Muscle of leg (tissue), 11 donors: ENCODE results near the gene CHN2. TPM values are rescaled to one million over a fixed set of nuclear protein-coding genes. Genes with fewer than 3 reads are reported as not detected.

Source experiments
- DNase-seq: peaks from one replicate; pipeline ENCODE4 v3.0.0; 2013
- H3K27ac ChIP-seq: one replicate; pipeline ENCODE4 v1.5.1; 2013; ENCODE audit warnings: mild to moderate bottlenecking, low read length, control low read depth
- H3K27me3 ChIP-seq: one replicate; pipeline ENCODE4 v1.6.1; 2013; ENCODE audit warnings: low read length; ENCODE audit not compliant: control insufficient read depth, insufficient read depth
- H3K36me3 ChIP-seq: one replicate; pipeline ENCODE4 v1.6.1; 2013; ENCODE audit warnings: low read length; ENCODE audit not compliant: control insufficient read depth, insufficient read depth
- H3K4me1 ChIP-seq: one replicate; pipeline ENCODE4 v1.6.1; 2013; ENCODE audit warnings: low read length; ENCODE audit not compliant: control insufficient read depth, insufficient read depth
- H3K4me3 ChIP-seq: one replicate; pipeline ENCODE4 v1.5.1; 2013; ENCODE audit warnings: low read length, control low read depth
- H3K9me3 ChIP-seq: replicated peaks from 2 replicates; pipeline ENCODE4 v1.6.1; 2013; ENCODE audit warnings: low read depth, low read length; ENCODE audit not compliant: control insufficient read depth
- WGBS: methylation state at CpG from one replicate; pipeline ENCODE4 v1.1.5; 2013; ENCODE audit warnings: missing lambda C conversion rate; ENCODE audit not compliant: insufficient coverage; 5-methylcytosine and 5-hydroxymethylcytosine counted together
- polyA plus RNA-seq, 8 donors: library from polyadenylated mRNA; unstranded; fragments of 120-200 nt; gene quantifications; one replicate each; pipeline versions ENCODE4 v1.2.1 to v1.2.3, GENCODE V29; 2013; ENCODE audit warnings: inconsistent platforms in 1 of 8, low replicate concordance in 1 of 8; ENCODE audit not compliant: insufficient read length in 8 of 8, insufficient read depth in 1 of 8
- total RNA-seq: library from RNA; stranded (reverse); fragments of 120-200 nt; gene quantifications from one replicate; pipeline ENCODE4 v1.2.4, GENCODE V29; 2013

Gene CHN2
- total and polyA plus RNA-seq, 9 donors: 7.6 to 18.2 (median 10.2) TPM

DNA sequence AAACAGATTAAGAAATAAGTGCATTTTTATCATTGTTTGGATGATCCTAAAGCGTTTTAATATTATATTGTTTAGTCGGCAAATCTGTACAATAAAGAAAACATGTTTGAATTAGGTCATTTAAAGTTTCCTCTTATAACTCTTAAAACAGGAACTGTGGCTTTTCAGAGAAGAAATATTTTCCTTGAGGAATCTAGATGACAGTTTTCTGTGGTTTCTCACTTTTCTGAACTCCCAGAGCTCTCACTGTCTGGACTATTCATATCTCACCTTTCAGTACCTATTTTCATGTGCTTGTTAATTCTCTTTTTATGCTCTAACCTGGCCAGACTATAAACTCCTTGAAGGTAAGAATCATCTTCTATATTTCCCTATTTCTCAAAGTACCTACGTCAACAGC is 135.1 kb downstream of the CHN2 start:
- peaks cover 16% of the 10 kb centered on the region for H3K4me1 ChIP-seq
- peak; percentile 20 for DNase-seq
- no peak overlapping the region for H3K27ac ChIP-seq
- WGBS: no CpG with 5 or more reads among the region's 3 CpGs
- H3K4me3 ChIP-seq: no peak overlapping the region
- H3K27me3 ChIP-seq: no peaks in the 10 kb centered on the region
- no peaks in the 10 kb centered on the region for H3K36me3 ChIP-seq
- H3K9me3 ChIP-seq: no peaks in the 10 kb centered on the region

DNA sequence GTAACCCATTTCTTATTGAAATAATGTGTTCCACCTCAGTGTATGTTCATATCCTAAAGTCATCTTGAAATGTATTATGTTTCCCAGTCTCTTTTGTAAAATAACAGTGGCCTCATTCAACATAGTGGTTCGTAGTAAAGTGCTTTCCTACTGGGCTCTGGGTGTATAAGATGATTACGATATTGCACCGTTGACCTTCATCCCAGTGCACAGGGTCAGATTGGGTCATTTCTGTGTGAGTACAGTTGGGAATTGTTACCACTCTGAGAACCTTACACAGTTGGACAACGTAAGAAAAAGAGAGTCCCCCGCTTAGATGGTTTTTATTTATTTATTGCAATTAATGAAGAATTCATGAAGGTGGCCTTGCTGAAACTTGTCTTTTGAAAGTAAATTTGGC is 135.6 kb downstream of the CHN2 start:
- peaks cover 16% of the 10 kb centered on the region for H3K4me1 ChIP-seq
- no peak overlapping the region for H3K4me3 ChIP-seq
- 77% methylated on average over 3 of the region's 5 CpGs for WGBS
- no peaks in the 10 kb centered on the region for H3K27me3 ChIP-seq
- DNase-seq: no peak
- H3K36me3 ChIP-seq: no peaks in the 10 kb centered on the region
- no peak overlapping the region for H3K27ac ChIP-seq
- no peaks in the 10 kb centered on the region for H3K9me3 ChIP-seq

DNA sequence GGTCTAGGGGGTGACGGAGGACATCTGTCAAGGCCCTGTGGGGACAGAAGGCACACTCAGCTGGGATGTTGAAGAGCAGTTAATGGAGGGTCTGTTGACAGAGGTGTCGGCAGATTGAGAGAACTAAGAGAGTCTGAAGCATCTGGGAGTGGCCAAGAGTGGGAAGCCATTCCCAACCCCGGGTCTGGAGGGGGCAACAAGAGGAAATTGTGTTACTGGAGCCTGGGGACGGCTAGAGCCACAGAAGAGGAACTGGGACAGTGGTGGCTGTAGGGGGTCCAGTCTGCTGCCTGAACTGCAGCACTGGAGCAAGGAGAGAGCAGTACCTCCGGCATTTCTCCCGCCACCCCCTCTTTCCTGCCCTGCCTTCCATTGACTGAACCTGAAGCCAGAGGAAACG is 136.6 kb downstream of the CHN2 start:
- H3K4me3 ChIP-seq: no peak overlapping the region
- WGBS: 61% methylated on average over 4 of the region's 7 CpGs
- no peak overlapping the region for H3K27ac ChIP-seq

GRCh38 chr7:29332042-29332811 is 137.7 kb downstream of the CHN2 start:
- Histone ChIP-seq H3K4me3 (no peak overlapping the region), H3K4me1 (peaks cover 26% of the 10 kb centered on the region), H3K27ac (peak overlapping the region; percentile 42), H3K27me3 (no peaks in the 10 kb centered on the region), H3K9me3 (no peaks in the 10 kb centered on the region), H3K36me3 (no peaks in the 10 kb centered on the region)
- WGBS: 55% methylated on average over 4 of the region's 14 CpGs
- peak; percentile 37 for DNase-seq

More for the DNA sequence above, 136.6 kb downstream of the CHN2 start:
- DNase-seq: no peak
- Histone ChIP-seq H3K27me3 (no peaks in the 10 kb centered on the region), H3K36me3 (no peaks in the 10 kb centered on the region), H3K4me1 (peaks cover 20% of the 10 kb centered on the region), H3K9me3 (no peaks in the 10 kb centered on the region)

GRCh38 chr7:29332875-29333855 is 138.6 kb downstream of the CHN2 start:
- no peaks in the 10 kb centered on the region for H3K27me3 ChIP-seq
- peak; percentile 71 for DNase-seq
- no peaks in the 10 kb centered on the region for H3K36me3 ChIP-seq
- H3K4me3 ChIP-seq: no peak overlapping the region
- H3K4me1 ChIP-seq: peaks cover 30% of the 10 kb centered on the region
- H3K9me3 ChIP-seq: no peaks in the 10 kb centered on the region
- H3K27ac ChIP-seq: peak overlapping the region; percentile 42
- 53% methylated on average over 6 of the region's 14 CpGs for WGBS

GRCh38 chr7:29335188-29336083 is 140.9 kb downstream of the CHN2 start:
- H3K9me3 ChIP-seq: no peaks in the 10 kb centered on the region
- peaks cover 31% of the 10 kb centered on the region for H3K4me1 ChIP-seq
- H3K36me3 ChIP-seq: no peaks in the 10 kb centered on the region
- no peak for DNase-seq
- H3K27me3 ChIP-seq: no peaks in the 10 kb centered on the region
- WGBS: 70% methylated on average over 3 of the region's 6 CpGs
- H3K4me3 ChIP-seq: no peak overlapping the region
- H3K27ac ChIP-seq: no peak overlapping the region

GRCh38 chr7:29337546-29338116 is 143.1 kb downstream of the CHN2 start:
- Histone ChIP-seq H3K27ac (peak overlapping the region; percentile 50), H3K4me1 (peaks cover 28% of the 10 kb centered on the region)
- 20% methylated on average over 1 of the region's 4 CpGs for WGBS

GRCh38 chr7:29340696-29341095 is 146.1 kb downstream of the CHN2 start:
- no peaks in the 10 kb centered on the region for H3K9me3 ChIP-seq
- H3K4me3 ChIP-seq: no peak overlapping the region
- H3K4me1 ChIP-seq: peaks cover 16% of the 10 kb centered on the region
- H3K27me3 ChIP-seq: no peaks in the 10 kb centered on the region
- WGBS: 91% methylated on average over 7 of the region's 8 CpGs
- peak; percentile 16 for DNase-seq
- no peak overlapping the region for H3K27ac ChIP-seq
- H3K36me3 ChIP-seq: no peaks in the 10 kb centered on the region

More at GRCh38 chr7:29337546-29338116, 143.1 kb downstream of the CHN2 start:
- Histone ChIP-seq H3K9me3 (no peaks in the 10 kb centered on the region), H3K4me3 (no peak overlapping the region), H3K36me3 (no peaks in the 10 kb centered on the region), H3K27me3 (no peaks in the 10 kb centered on the region)
- peak; percentile 15 for DNase-seq

GRCh38 chr7:29341156-29341555 is 146.6 kb downstream of the CHN2 start:
- H3K4me3 ChIP-seq: no peak overlapping the region
- no peak for DNase-seq
- no peaks in the 10 kb centered on the region for H3K9me3 ChIP-seq
- H3K27me3 ChIP-seq: no peaks in the 10 kb centered on the region
- no peaks in the 10 kb centered on the region for H3K36me3 ChIP-seq
- H3K27ac ChIP-seq: no peak overlapping the region
- WGBS: no CpG with 5 or more reads among the region's 7 CpGs
- H3K4me1 ChIP-seq: peaks cover 12% of the 10 kb centered on the region
